Measurements from ENCODE around the gene THBS4.

The THBS4 gene

DNA sequence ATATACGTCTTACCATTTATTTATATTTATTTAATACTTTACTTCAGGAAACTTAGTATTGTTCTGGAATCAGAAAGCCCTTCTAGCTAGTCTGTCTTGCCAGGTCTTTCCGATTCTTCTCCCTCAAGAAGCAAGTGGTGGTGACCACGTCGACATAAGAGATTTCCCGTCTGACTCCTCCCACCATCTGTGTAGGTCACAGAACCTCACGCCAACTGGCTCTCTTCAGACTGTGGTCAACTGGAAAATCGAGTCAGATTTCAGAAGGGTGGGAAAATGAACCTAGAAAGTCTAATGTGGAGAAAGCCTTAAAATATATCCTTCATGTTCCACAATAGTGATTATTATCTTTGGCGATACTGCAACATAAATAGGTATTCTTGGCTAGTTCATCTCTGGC is 17.3 kb downstream of the THBS4 start:
- H3K4me1 ChIP-seq (ENCODE audit: insufficient read depth, low read length) = peaks cover 8% of the 10 kb centered on the region; the same call in 1 of the 2 replicates
- no peak overlapping the region for H3K27ac ChIP-seq (ENCODE audit: low read length)
- H3K27me3 ChIP-seq (ENCODE audit: insufficient read depth, low read length) = no peaks in the 10 kb centered on the region
- no peak overlapping the region for H3K4me3 ChIP-seq (ENCODE audit: low read length)
- no peaks in the 10 kb centered on the region for H3K36me3 ChIP-seq (ENCODE audit: insufficient read depth, low read depth, low read length)
- no peak overlapping the region for H3K9ac ChIP-seq (ENCODE audit: low read depth, low read length)
- no peaks in the 10 kb centered on the region for H3K9me3 ChIP-seq (ENCODE audit: insufficient read depth, low read depth, low read length)

DNA sequence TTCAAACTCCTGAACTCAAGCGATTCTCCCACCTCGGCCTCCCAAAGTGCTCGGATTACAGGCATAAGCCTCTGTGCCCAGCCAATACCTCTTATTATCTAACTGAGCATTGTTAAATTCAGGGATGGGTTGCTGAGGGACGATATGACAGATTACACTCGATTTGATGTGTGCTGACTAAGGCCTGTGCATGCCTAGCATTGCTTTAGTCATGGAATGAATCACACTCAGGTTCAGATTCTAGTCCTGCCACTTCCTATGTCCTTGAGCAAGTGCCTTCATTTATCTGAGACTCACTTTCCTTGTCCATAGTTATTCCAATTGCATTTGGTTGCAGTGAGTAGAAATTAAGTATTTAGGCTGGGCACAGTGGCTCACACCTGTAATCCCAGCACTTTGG is 19.5 kb downstream of the THBS4 start:
- Histone ChIP-seq H3K4me3 (ENCODE audit: low read length) (no peak overlapping the region), H3K4me1 (ENCODE audit: insufficient read depth, low read length) (peaks cover 8% of the 10 kb centered on the region; the same call in 1 of the 2 replicates), H3K9me3 (ENCODE audit: insufficient read depth, low read depth, low read length) (no peaks in the 10 kb centered on the region), H3K36me3 (ENCODE audit: insufficient read depth, low read depth, low read length) (no peaks in the 10 kb centered on the region), H3K27ac (ENCODE audit: low read length) (no peak overlapping the region), H3K9ac (ENCODE audit: low read depth, low read length) (no peak overlapping the region), H3K27me3 (ENCODE audit: insufficient read depth, low read length) (no peaks in the 10 kb centered on the region)

DNA sequence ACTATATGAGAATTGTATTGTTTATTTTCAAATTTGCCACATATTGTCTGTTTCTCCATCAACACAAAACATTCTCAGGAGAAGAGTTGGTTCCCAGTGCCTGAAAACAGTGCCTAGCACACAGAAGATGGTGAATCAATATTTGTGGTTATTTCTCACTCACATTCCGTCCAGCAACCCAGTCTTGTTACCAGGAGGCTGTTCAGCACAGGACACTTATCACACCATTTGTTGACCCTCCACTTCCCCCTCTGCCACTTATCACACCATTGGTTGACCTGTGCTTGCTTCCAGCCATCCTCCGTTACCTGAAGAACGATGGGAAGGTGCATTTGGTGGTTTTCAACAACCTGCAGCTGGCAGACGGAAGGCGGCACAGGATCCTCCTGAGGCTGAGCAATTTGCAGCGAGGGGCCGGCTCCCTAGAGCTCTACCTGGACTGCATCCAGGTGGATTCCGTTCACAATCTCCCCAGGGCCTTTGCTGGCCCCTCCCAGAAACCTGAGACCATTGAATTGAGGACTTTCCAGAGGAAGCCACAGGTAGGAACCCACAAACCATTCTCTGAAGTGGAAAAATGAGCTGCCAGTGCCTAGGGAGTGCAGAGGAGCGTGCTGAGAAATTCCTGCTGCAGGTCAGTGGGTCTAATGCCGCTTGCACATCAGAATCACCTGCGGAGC is 20.5 kb downstream of the THBS4 start:
- H3K9me3 ChIP-seq (ENCODE audit: insufficient read depth, low read depth, low read length) = no peaks in the 10 kb centered on the region
- peaks cover 8% of the 10 kb centered on the region; the same call in 1 of the 2 replicates for H3K4me1 ChIP-seq (ENCODE audit: insufficient read depth, low read length)
- H3K9ac ChIP-seq (ENCODE audit: low read depth, low read length) = no peak overlapping the region
- no peaks in the 10 kb centered on the region for H3K36me3 ChIP-seq (ENCODE audit: insufficient read depth, low read depth, low read length)
- no peak overlapping the region for H3K27ac ChIP-seq (ENCODE audit: low read length)
- peak overlapping the region; percentile 31; the same call in 1 of the 2 replicates for H3K4me3 ChIP-seq (ENCODE audit: low read length)
- no peaks in the 10 kb centered on the region for H3K27me3 ChIP-seq (ENCODE audit: insufficient read depth, low read length)

DNA sequence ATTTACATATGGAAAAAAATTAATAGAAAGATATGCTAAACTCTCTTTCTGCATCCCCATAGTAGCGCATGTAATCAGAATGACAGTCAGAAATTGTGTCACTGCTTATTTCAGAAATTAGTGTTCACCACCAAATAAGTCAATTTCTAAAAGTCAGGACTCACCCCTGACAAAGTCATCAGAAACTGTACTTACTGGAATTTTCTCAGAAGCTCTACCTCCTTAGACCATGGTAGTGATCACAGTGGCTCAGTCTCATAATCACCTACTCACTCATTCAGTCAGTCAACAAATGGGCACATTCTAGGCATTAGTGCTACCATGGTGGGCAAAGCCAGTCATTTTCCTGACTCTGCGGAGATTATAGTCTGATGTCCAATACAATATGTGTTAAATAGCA is 22.0 kb downstream of the THBS4 start:
- Histone ChIP-seq H3K4me3 (ENCODE audit: low read length) (no peak overlapping the region), H3K27me3 (ENCODE audit: insufficient read depth, low read length) (no peaks in the 10 kb centered on the region), H3K9me3 (ENCODE audit: insufficient read depth, low read depth, low read length) (no peaks in the 10 kb centered on the region), H3K4me1 (ENCODE audit: insufficient read depth, low read length) (peaks cover 8% of the 10 kb centered on the region; the same call in 1 of the 2 replicates), H3K9ac (ENCODE audit: low read depth, low read length) (no peak overlapping the region), H3K27ac (ENCODE audit: low read length) (no peak overlapping the region), H3K36me3 (ENCODE audit: insufficient read depth, low read depth, low read length) (no peaks in the 10 kb centered on the region)

DNA sequence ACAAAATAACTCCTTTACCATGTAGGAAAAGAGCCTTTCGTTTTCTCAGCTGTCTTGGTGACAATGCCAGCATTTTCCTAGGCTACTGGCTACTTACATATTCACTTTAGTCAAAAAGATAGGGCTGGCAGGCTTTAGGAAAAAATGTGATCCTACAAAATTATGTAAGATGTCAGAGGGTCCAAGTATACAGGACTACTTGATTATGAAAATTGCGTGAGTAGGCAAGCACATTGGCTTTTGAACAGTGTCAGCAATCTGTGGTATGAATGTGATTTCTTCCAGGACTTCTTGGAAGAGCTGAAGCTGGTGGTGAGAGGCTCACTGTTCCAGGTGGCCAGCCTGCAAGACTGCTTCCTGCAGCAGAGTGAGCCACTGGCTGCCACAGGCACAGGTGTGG is 22.8 kb downstream of the THBS4 start:
- H3K9me3 ChIP-seq (ENCODE audit: insufficient read depth, low read depth, low read length) = no peaks in the 10 kb centered on the region
- H3K9ac ChIP-seq (ENCODE audit: low read depth, low read length) = no peak overlapping the region
- H3K4me3 ChIP-seq (ENCODE audit: low read length) = no peak overlapping the region
- H3K4me1 ChIP-seq (ENCODE audit: insufficient read depth, low read length) = peaks cover 8% of the 10 kb centered on the region; the same call in 1 of the 2 replicates
- no peaks in the 10 kb centered on the region for H3K36me3 ChIP-seq (ENCODE audit: insufficient read depth, low read depth, low read length)
- no peaks in the 10 kb centered on the region for H3K27me3 ChIP-seq (ENCODE audit: insufficient read depth, low read length)
- no peak overlapping the region for H3K27ac ChIP-seq (ENCODE audit: low read length)

DNA sequence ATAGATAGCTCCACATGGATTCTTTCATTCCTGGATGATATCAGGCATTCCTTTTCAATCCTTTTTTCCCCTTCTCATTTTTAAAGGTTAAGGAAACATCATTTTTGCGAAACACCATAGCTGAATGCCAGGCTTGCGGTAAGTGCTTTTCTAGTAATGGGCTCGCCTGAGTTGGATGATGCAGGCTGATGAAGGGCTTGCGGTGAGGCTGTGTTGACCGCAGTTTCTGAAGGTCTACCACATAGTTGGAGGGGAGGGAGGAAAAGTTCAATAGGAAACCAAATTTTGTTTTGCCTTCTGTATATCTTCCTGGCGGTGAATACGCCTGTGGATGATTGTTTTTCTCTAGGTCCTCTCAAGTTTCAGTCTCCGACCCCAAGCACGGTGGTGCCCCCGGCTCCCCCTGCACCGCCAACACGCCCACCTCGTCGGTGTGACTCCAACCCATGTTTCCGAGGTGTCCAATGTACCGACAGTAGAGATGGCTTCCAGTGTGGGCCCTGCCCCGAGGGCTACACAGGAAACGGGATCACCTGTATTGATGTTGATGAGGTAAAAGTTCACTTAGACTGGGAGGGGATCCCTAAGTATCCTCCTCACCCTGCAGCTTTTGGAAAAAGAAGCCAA is 24.3 kb downstream of the THBS4 start:
- H3K27me3 ChIP-seq (ENCODE audit: insufficient read depth, low read length) = no peaks in the 10 kb centered on the region
- H3K9ac ChIP-seq (ENCODE audit: low read depth, low read length) = no peak overlapping the region
- no peaks in the 10 kb centered on the region for H3K36me3 ChIP-seq (ENCODE audit: insufficient read depth, low read depth, low read length)
- no peaks in the 10 kb centered on the region for H3K9me3 ChIP-seq (ENCODE audit: insufficient read depth, low read depth, low read length)
- H3K27ac ChIP-seq (ENCODE audit: low read length) = no peak overlapping the region
- H3K4me1 ChIP-seq (ENCODE audit: insufficient read depth, low read length) = peaks cover 8% of the 10 kb centered on the region; the same call in 1 of the 2 replicates
- H3K4me3 ChIP-seq (ENCODE audit: low read length) = no peak overlapping the region

DNA sequence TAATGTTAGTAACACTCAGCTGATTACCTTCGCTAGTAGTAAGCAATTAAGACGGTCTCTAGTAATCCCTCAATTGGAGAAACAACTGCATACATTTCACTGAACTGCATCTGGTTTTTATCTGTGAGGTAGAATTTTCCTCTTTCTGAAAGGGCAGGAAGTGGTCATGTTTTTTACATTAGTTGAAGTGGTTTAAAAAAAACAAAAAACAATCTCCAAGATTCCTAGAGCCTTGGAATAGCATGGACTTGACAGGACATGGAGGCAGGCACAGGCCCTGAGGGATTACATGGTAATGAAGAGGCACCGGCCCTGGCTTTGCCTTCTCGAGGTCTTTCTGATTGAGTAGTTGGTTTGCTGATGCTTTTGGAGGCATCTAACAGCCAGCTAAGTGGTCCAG is 25.8 kb downstream of the THBS4 start:
- H3K9ac ChIP-seq (ENCODE audit: low read depth, low read length) = no peak overlapping the region
- no peak overlapping the region for H3K4me3 ChIP-seq (ENCODE audit: low read length)
- H3K4me1 ChIP-seq (ENCODE audit: insufficient read depth, low read length) = peaks cover 8% of the 10 kb centered on the region; the same call in 1 of the 2 replicates
- no peaks in the 10 kb centered on the region for H3K36me3 ChIP-seq (ENCODE audit: insufficient read depth, low read depth, low read length)
- H3K27ac ChIP-seq (ENCODE audit: low read length) = no peak overlapping the region
- H3K9me3 ChIP-seq (ENCODE audit: insufficient read depth, low read depth, low read length) = no peaks in the 10 kb centered on the region
- H3K27me3 ChIP-seq (ENCODE audit: insufficient read depth, low read length) = no peaks in the 10 kb centered on the region

DNA sequence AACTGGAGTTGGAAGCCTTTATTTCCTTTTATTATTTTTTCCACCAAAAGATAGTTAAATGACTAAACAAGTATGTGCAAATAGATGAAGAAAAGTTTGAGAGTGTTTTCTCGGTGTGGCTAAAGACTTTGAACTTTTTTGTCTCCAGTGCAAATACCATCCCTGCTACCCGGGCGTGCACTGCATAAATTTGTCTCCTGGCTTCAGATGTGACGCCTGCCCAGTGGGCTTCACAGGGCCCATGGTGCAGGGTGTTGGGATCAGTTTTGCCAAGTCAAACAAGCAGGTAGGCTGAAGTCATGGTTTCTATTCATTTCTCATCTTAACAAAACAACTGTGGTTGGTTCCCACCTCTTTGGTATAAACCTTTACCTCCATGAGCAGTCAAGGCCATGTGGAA is 26.4 kb downstream of the THBS4 start:
- H3K27me3 ChIP-seq (ENCODE audit: insufficient read depth, low read length) = no peaks in the 10 kb centered on the region
- H3K36me3 ChIP-seq (ENCODE audit: insufficient read depth, low read depth, low read length) = no peaks in the 10 kb centered on the region
- no peaks in the 10 kb centered on the region for H3K9me3 ChIP-seq (ENCODE audit: insufficient read depth, low read depth, low read length)
- H3K27ac ChIP-seq (ENCODE audit: low read length) = no peak overlapping the region
- no peak overlapping the region for H3K9ac ChIP-seq (ENCODE audit: low read depth, low read length)
- H3K4me1 ChIP-seq (ENCODE audit: insufficient read depth, low read length) = peaks cover 6% of the 10 kb centered on the region; the same call in 1 of the 2 replicates
- H3K4me3 ChIP-seq (ENCODE audit: low read length) = no peak overlapping the region

DNA sequence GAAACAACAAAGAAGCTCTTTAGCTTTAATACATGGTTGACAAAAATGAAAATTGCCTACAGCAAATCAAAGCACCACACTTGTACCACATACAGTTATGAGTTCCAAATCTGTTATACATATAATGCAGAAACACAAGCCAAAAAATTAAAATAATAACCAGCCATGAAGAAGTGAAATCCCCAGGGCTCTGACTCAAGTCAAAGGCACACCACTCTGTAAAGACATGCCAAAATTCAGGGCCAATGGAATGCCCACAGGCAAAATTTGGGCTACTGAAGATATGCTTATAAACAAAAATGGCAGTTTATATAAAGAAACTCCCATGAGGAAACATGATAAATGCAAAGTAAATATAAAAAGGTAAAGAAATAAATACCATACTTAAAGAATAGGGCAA is 29.0 kb downstream of the THBS4 start:
- Histone ChIP-seq H3K9me3 (ENCODE audit: insufficient read depth, low read depth, low read length) (no peaks in the 10 kb centered on the region), H3K27ac (ENCODE audit: low read length) (no peak overlapping the region), H3K9ac (ENCODE audit: low read depth, low read length) (no peak overlapping the region), H3K4me3 (ENCODE audit: low read length) (no peak overlapping the region), H3K36me3 (ENCODE audit: insufficient read depth, low read depth, low read length) (no peaks in the 10 kb centered on the region), H3K27me3 (ENCODE audit: insufficient read depth, low read length) (no peaks in the 10 kb centered on the region), H3K4me1 (ENCODE audit: insufficient read depth, low read length) (peaks cover 6% of the 10 kb centered on the region; the same call in 1 of the 2 replicates)

DNA sequence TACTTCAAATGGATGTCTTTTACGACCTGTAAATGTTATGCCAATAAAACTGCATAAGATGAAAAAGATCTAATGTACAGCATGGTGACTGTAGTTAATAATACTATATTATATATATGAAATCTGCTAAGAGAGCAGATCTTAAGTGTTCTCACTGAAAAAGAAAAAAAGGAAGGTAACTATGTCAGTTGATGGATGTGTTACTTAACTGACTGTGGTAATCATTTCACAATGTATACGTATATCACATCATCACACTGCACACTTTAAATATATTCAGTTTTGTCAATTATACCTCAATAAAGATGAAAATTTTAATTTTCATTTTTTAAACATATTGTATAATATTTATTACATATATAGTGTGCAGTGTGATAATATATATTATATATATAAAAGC is 31.9 kb downstream of the THBS4 start:
- no peak overlapping the region for H3K27ac ChIP-seq (ENCODE audit: low read length)
- H3K4me3 ChIP-seq (ENCODE audit: low read length) = no peak overlapping the region
- no peak overlapping the region for H3K9ac ChIP-seq (ENCODE audit: low read depth, low read length)
- no peaks in the 10 kb centered on the region for H3K9me3 ChIP-seq (ENCODE audit: insufficient read depth, low read depth, low read length)
- no peaks in the 10 kb centered on the region for H3K27me3 ChIP-seq (ENCODE audit: insufficient read depth, low read length)
- H3K4me1 ChIP-seq (ENCODE audit: insufficient read depth, low read length) = peaks cover 6% of the 10 kb centered on the region; the same call in 1 of the 2 replicates
- H3K36me3 ChIP-seq (ENCODE audit: insufficient read depth, low read depth, low read length) = no peaks in the 10 kb centered on the region

DNA sequence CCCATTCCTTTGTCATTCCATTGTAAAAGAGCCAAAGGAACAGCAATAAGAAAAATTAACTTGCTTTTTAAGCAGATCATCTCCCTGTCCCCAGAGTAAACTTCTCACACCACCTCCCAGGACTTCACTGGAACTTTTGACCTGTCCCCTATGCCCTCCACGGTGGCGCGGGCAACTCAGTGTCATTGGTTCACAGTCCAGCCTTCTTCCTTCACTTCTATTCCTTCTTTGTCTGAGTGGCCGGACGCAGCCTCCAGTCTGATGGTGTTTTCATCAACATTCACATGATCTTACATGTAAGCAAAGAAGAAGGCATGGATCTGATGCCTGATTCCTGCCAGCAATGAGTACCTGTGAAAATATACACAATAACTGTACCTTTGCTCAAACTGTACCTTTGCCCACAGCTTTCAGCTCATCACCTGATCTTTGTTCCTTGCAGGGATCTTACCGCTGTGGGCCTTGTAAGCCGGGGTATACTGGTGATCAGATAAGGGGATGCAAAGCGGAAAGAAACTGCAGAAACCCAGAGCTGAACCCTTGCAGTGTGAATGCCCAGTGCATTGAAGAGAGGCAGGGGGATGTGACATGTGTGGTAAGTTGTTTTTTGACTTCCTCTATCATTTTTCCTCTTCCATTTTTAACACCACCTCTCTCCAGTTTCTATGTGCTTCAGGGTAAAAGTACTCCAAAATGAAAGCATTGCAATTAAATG is 32.5 kb downstream of the THBS4 start:
- no peaks in the 10 kb centered on the region for H3K27me3 ChIP-seq (ENCODE audit: insufficient read depth, low read length)
- no peaks in the 10 kb centered on the region for H3K9me3 ChIP-seq (ENCODE audit: insufficient read depth, low read depth, low read length)
- H3K4me3 ChIP-seq (ENCODE audit: low read length) = no peak overlapping the region
- no peak overlapping the region for H3K27ac ChIP-seq (ENCODE audit: low read length)
- H3K36me3 ChIP-seq (ENCODE audit: insufficient read depth, low read depth, low read length) = no peaks in the 10 kb centered on the region
- H3K4me1 ChIP-seq (ENCODE audit: insufficient read depth, low read length) = peaks cover 6% of the 10 kb centered on the region; the same call in 1 of the 2 replicates
- no peak overlapping the region for H3K9ac ChIP-seq (ENCODE audit: low read depth, low read length)

DNA sequence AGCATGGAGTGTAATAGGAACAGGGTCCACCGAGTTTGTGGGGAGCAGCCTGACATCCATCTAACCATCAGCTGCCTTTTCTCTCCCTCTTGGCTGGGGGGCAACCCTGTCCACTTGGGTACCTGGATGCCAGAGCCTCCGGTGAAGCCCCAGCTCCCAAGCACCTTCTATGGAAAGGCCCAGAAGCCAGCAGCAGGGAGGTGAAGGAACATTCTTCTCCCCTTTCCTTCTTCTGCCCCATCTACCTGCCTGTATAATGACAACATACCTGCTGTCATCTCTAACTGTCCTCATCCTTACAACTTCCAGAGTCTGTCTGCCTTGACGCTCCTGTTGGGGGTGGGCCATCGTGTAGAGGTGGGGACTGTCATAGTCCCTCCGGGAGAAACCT is 33.1 kb downstream of the THBS4 start:
- no peaks in the 10 kb centered on the region for H3K9me3 ChIP-seq (ENCODE audit: insufficient read depth, low read depth, low read length)
- no peak overlapping the region for H3K9ac ChIP-seq (ENCODE audit: low read depth, low read length)
- H3K27me3 ChIP-seq (ENCODE audit: insufficient read depth, low read length) = no peaks in the 10 kb centered on the region

More for the DNA sequence above, 33.1 kb downstream of the THBS4 start:
- Histone ChIP-seq H3K4me1 (ENCODE audit: insufficient read depth, low read length) (peaks cover 6% of the 10 kb centered on the region; the same call in 1 of the 2 replicates), H3K27ac (ENCODE audit: low read length) (no peak overlapping the region), H3K36me3 (ENCODE audit: insufficient read depth, low read depth, low read length) (no peaks in the 10 kb centered on the region), H3K4me3 (ENCODE audit: low read length) (no peak overlapping the region)

All from iPS-20b (cell line).